ENCODE measurements around the gene TMEM233.

DNA sequence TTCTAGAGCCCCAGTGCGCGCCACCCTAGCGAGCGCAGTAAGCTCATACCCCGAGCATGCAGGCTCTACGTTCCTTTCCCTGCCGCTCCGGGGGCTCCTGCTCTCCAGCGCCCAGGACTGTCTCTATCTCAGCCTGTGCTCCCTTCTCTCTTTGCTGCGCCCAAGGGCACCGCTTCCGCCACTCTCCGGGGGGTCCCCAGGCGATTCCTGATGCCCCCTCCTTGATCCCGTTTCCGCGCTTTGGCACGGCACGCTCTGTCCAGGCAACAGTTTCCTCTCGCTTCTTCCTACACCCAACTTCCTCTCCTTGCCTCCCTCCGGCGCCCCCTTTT lies 791 bp downstream of the TMEM233 start:
- TF ChIP-seq, protein P1, sequence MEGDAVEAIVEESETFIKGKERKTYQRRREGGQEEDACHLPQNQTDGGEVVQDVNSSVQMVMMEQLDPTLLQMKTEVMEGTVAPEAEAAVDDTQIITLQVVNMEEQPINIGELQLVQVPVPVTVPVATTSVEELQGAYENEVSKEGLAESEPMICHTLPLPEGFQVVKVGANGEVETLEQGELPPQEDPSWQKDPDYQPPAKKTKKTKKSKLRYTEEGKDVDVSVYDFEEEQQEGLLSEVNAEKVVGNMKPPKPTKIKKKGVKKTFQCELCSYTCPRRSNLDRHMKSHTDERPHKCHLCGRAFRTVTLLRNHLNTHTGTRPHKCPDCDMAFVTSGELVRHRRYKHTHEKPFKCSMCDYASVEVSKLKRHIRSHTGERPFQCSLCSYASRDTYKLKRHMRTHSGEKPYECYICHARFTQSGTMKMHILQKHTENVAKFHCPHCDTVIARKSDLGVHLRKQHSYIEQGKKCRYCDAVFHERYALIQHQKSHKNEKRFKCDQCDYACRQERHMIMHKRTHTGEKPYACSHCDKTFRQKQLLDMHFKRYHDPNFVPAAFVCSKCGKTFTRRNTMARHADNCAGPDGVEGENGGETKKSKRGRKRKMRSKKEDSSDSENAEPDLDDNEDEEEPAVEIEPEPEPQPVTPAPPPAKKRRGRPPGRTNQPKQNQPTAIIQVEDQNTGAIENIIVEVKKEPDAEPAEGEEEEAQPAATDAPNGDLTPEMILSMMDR (IDR thresholded peaks at IDR 0.05; ENCODE audit: borderline replicate concordance, extremely low read depth, low read length, poor library complexity, severe bottlenecking): no peak
- TF ChIP-seq EZH2 (IDR thresholded peaks at IDR 0.05; ENCODE audit: borderline replicate concordance, low read depth, low read length, severe bottlenecking): no peak

All from DND-41 (cell line).